HepG2 (cell line): ENCODE data around the gene FAM50A.

Experiments
- ATF7 ChIP-seq, 2 experiments: fragments of 450-650 bp in 1 of 2; sonication (generic) in 1 of 2; formaldehyde crosslinking in 1 of 2; IDR thresholded peaks; 2 replicates each; pipeline versions ENCODE4 v1.4.0 to v1.6.1; 2016 to 2020; ENCODE audit warnings: antibody characterized with exemption in 1 of 2, mild to moderate bottlenecking in 1 of 2, missing genetic modification reagents in 1 of 2
- CTCF ChIP-seq: sonication (generic); formaldehyde crosslinking; IDR thresholded peaks from 2 replicates; pipeline ENCODE4 v1.5.0; 2020; ENCODE audit warnings: mild to moderate bottlenecking, missing genetic modification reagents, moderate library complexity
- FOXK1 ChIP-seq: sonication (generic); formaldehyde crosslinking; IDR thresholded peaks from 2 replicates; pipeline ENCODE4 v1.4.0; 2020; ENCODE audit warnings: low read depth, missing genetic modification reagents, borderline replicate concordance
- NFIC ChIP-seq: IDR thresholded peaks from 2 replicates; pipeline ENCODE4 v1.6.1; 2012; ENCODE audit warnings: mild to moderate bottlenecking, low read length, inconsistent platforms
- NR0B2 ChIP-seq: sonication (generic); formaldehyde crosslinking; IDR thresholded peaks from 2 replicates; pipeline ENCODE4 v1.4.0; 2020; ENCODE audit warnings: mild to moderate bottlenecking, missing genetic modification reagents
- POLR2A ChIP-seq, 2 experiments: IDR thresholded peaks; 2 replicates each; pipeline ENCODE4 v1.6.1; 2011; ENCODE audit warnings: low read depth in 2 of 2, low read length in 2 of 2, mild to moderate bottlenecking in 1 of 2, moderate library complexity in 1 of 2; ENCODE audit not compliant: insufficient read depth in 1 of 2
- PRDM15 ChIP-seq: sonication (generic); formaldehyde crosslinking; IDR thresholded peaks from 2 replicates; pipeline ENCODE4 v1.4.0; 2020; ENCODE audit warnings: missing genetic modification reagents
- REST ChIP-seq, 2 experiments: IDR thresholded peaks; 2 replicates each; pipeline ENCODE4 v1.6.1; 2011 to 2012; ENCODE audit warnings: low read length in 2 of 2, borderline replicate concordance in 1 of 2, low read depth in 1 of 2, mild to moderate bottlenecking in 1 of 2, moderate library complexity in 1 of 2
- SMC3 ChIP-seq: IDR thresholded peaks from 2 replicates; pipeline ENCODE4 v1.6.1; 2011; ENCODE audit warnings: low read length, improper control_type of control experiment
- SP1 ChIP-seq, 2 experiments: fragments of 450-650 bp in 1 of 2; sonication (generic) in 1 of 2; formaldehyde crosslinking in 1 of 2; IDR thresholded peaks; 2 replicates each; pipeline versions ENCODE4 v1.4.0 to v1.6.1; 2016 to 2020; ENCODE audit warnings: missing genetic modification reagents in 1 of 2
- ZNF124 ChIP-seq: sonication (generic); formaldehyde crosslinking; IDR thresholded peaks from 2 replicates; pipeline ENCODE4 v1.4.0; 2020; ENCODE audit warnings: missing genetic modification reagents
- ZNF318 ChIP-seq: sonication (generic); formaldehyde crosslinking; IDR thresholded peaks from 2 replicates; pipeline ENCODE4 v1.4.0; 2020; ENCODE audit warnings: mild to moderate bottlenecking, missing genetic modification reagents
- ZNF354B ChIP-seq: sonication (generic); formaldehyde crosslinking; IDR thresholded peaks from 2 replicates; pipeline ENCODE4 v1.8.0; 2022; ENCODE audit warnings: mild to moderate bottlenecking, missing genetic modification reagents
- ZNF619 ChIP-seq: sonication (generic); formaldehyde crosslinking; IDR thresholded peaks from 2 replicates; pipeline ENCODE4 v1.4.0; 2020; ENCODE audit warnings: mild to moderate bottlenecking, missing genetic modification reagents

- no peak for TF ChIP-seq POLR2A (IDR thresholded peaks at IDR 0.05; ENCODE audit: insufficient read depth in 1 of 2, low read depth in 2 of 2, low read length in 2 of 2)
- no peak for TF ChIP-seq FOXK1 (CRISPR knock-in tag)
- no peak for TF ChIP-seq REST (IDR thresholded peaks at IDR 0.05; ENCODE audit: borderline replicate concordance in 1 of 2, low read depth in 1 of 2, low read length in 2 of 2)
- no peak for TF ChIP-seq SMC3
- no peak for TF ChIP-seq SP1 (IDR thresholded peaks at IDR 0.05)
- TF ChIP-seq SP1 (CRISPR knock-in tag; IDR thresholded peaks at IDR 0.05): no peak
- TF ChIP-seq CTCF (CRISPR knock-in tag): no peak
- TF ChIP-seq ZNF354B (CRISPR knock-in tag): no peak
- TF ChIP-seq ZNF318: no peak
- no peak for TF ChIP-seq NR0B2 (CRISPR knock-in tag)
- no peak for TF ChIP-seq ATF7 (IDR thresholded peaks at IDR 0.05)
- no peak for TF ChIP-seq ATF7 (CRISPR knock-in tag; IDR thresholded peaks at IDR 0.05)
- no peak for TF ChIP-seq PRDM15 (CRISPR knock-in tag)
- TF ChIP-seq ZNF124 (CRISPR knock-in tag): no peak
- no peak for TF ChIP-seq NFIC
- no peak for TF ChIP-seq ZNF619 (CRISPR knock-in tag)
Observed at GRCh38 chrX:154458954-154459778, 15.2 kb downstream of the FAM50A start.
